T47D (cell line): ENCODE data around the gene EID3.
"Not testable (repeated sequence)": the region's sequence is repeated elsewhere in the genome, so short reads cannot be mapped to it uniquely, and the experiment has no call there.

Experiments
- DNase-seq, 2 experiments: peaks; one replicate each; pipeline versions ENCODE4 v3.0.0 to v3.0.0-alpha.2; 2011 to 2012; ENCODE audit warnings: low read depth in 1 of 2, low spot score in 1 of 2
- JUND ChIP-seq: IDR thresholded peaks from 2 replicates; pipeline ENCODE4 v1.6.1; 2012; ENCODE audit warnings: low read depth
- in situ Hi-C: cut with HindIII; loops from 2 replicates; pipeline ENCODE4 v1.10.0; 2016; ENCODE audit warnings: low sequenced_read_pairs, low pct_unique_long_range_greater_than_20kb

Gene EID3

DNA sequence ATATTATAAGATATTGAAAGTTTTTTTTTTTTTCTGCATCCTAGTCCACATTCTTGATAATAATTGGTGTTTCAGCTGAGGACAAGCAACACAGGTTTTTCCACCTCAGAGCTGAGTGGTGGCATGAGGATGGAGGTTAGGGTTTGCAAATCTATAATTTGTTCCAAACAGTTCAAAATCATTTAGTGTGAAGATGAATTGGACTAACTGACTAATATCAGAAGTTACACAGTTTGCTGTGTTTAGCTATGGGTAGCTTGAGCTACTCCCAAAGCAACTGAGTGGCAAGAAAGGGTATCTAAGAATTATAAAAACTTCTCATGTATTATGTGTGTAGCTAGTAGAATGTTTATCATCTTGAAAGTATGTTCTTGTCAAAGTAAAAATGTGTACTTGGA lies 17.1 kb downstream of the EID3 start:
- no peak for TF ChIP-seq JUND
- in situ Hi-C loops = no loop called here
- no peak for DNase-seq

DNA sequence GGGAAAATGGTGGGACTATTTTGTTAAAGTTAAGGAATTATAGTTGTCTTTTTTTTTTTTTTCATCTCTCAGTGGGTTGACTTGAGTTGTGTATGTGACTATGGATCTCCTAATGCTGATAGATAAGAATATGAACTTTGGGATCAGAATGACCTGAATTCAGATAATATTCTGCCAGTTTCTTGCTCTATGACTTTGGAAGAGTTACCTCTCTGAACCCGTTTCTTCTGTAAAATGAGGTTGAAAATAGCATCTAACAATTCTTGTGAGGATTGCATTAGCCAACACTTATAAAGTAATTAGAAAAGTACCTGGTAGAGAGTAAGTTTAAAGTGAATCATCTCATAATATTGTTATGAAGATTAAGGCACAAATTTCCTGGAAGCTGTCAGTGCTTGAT lies 18.4 kb downstream of the EID3 start:
- TF ChIP-seq JUND = no peak
- DNase-seq = no peak
- in situ Hi-C loops = no loop called here

DNA sequence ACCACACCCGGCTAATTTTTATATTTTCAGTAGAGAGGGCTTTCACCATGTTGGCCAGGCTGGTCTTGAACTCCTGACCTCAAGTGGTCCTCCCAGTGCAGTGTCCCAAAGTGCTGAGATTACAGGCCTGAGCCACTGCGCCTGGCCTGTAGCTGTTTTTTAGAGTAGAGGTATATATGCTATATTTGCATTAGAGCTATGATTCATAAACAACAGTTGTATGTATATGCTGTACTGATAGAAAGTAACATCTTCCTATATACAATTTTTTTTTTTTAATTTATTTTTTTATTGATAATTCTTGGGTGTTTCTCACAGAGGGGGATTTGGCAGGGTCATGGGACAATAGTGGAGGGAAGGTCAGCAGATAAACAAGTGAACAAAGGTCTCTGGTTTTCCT lies 19.0 kb downstream of the EID3 start:
- in situ Hi-C loops = not testable (repeated sequence)

DNA sequence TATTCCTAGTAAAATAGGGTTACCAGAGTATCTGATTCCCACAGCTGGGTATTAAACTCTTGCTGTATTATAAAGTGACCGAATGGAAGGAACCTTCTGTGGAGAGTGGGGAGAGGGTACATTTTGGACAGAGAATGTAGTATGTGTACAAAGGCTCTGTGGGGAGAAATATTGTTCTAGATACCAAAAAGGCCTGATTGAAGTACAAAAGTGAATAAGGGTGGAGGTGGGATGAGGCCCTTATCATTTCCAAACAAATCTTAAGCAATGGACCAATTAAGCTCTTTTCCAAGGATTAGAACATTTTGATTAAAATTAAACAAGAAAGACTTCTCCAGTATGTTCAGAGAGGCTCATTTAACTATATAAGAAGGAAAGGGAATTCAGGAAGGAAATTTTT lies 20.4 kb downstream of the EID3 start:
- no peak for TF ChIP-seq JUND
- in situ Hi-C loops = no loop called here
- no peak for DNase-seq

More for the DNA sequence above, 19.0 kb downstream of the EID3 start:
- DNase-seq = not testable (repeated sequence)

DNA sequence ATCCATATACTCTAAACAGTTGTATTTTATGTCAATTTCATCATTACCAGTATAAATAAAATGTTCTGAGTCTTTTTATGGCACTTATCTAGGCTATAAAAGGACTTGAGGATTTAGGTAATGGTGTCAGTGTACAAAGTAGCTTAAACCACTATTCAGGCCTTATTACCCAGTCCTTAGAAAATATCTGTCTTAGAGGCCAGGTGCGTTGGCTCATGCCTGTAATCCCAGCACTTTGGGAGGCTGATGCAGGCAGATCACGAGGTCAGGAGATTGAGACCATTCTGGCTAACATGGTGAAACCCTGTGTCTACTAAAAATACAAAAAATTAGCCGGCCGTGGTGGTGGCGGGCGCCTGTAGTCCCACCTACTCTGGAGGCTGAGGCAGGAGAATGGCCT lies 24.7 kb downstream of the EID3 start:
- DNase-seq, in situ Hi-C loops: not testable (repeated sequence)

DNA sequence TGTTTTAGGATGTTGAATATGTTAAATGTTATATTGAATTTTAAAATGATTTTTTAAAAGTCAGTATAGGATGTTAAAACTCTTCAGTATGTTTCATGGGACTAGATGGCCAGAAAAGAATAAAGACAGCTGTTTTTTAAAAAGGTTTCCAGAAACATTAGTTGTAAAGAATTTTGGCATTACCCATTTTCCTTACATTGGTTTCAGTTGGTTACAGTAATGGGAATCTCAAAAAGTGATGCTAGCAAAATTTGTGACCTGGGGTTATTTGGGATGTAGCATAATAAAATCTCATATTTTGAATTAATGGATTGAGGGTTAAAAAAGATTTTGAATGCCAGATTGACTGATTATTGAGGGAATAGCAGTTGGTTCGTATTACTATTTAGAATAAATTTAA lies 25.3 kb downstream of the EID3 start:
- no peak for TF ChIP-seq JUND
- DNase-seq = no peak
- in situ Hi-C loops = no loop called here

DNA sequence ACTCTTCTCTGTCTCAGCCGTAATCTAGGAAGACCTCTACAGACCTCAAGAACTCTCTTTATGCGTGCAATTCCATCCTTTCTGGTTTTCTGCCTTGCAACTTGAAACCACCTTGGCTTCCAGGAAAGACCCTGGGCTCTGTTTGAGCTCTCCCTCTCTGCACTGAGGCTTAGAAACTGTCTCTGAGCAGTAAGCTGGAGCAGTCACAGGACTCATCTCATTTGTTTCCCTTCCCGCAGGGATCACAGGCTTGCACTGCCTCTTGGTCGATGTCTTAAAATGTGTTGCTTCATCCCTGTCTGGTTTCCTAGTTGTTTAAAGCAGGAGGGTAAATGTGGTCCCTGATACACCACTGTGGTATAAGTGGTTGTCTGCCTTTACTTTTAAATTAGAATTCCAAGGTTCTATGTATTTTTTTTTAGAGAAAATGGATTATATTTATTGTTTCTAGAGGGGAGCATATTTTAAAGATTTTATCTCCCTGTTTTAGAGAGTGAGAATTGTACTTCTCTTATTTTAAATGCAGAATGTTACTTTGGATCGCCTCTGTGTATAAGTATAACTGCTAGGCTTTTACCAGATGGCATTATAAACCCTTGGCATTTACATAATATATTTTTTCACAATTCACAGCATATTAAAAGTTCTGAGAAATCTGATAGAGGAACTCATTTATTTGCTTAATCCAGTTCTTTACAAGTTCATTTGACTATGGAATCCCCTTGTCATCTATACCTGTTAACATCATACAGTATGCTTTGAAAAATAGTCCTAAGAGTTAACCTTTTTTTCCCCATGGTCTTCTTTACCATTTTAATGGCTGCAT lies 26.4 kb downstream of the EID3 start:
- in situ Hi-C loops = no loop called here
- no peak for TF ChIP-seq JUND

DNA sequence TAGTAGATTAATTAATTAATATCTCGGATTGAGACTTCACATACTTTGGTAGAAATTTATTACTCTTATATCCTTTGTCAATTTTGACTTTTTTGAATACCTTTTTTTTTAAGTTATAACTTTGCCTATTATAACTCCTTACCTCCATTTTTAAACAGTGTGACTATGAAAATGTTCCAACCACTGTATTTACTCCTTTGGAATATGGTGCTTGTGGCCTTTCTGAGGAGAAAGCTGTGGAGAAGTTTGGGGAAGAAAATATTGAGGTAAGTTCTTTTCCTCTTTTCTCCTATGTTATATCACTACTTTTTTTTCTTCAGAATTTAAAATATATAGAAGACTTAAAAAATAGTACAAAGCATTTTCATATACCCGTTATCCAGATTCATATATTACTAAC lies 27.8 kb downstream of the EID3 start:
- DNase-seq = no peak
- in situ Hi-C loops = no loop called here
- TF ChIP-seq JUND = no peak

More for the DNA sequence above, 26.4 kb downstream of the EID3 start:
- DNase-seq = no peak

DNA sequence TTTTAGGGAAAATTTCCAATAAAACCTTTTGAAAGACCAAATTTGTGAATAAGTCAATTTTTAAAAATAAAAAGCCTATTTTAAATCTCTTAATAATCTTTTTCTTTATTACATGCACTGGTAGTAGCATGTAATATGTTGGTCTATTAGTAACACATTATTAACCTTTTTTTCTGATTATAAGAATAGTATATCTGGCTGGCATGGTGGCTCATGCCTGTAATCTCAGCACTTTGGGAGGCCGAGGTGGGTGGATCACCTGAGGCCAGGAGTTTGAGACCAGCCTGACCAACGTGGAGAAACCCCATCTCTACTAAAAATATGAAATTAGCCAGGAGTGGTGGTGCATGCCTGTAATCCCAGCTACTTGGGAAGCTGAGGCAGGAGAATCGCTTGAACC lies 28.7 kb downstream of the EID3 start:
- DNase-seq, in situ Hi-C loops: not testable (repeated sequence)

DNA sequence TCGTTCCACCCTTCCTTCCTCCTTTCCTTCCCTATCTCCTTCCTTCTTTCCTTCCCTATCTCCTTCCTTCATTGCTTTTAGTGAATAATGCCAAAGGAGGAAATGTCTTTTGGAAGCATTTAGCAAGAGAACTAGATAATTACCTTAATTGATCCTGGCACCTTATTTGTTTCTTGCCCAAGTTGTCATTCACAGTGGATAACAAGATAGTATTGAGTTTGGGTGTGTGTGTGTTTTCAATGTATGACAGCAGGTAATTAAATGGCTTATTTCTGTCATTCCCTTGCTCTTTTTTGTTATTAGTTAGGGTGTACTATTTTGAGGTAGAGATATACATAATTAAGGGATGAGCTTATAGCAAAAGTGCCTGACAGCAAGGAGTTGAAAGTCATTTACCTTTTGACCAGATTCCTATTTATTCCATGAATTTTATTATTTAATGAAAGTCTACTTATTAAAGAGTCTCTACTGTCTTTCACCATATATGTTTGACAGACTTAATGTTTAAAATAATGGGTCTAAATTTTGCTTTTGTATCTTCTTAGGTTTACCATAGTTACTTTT lies 30.2 kb downstream of the EID3 start:
- in situ Hi-C loops = no loop called here
- TF ChIP-seq JUND = no peak
- no peak for DNase-seq

DNA sequence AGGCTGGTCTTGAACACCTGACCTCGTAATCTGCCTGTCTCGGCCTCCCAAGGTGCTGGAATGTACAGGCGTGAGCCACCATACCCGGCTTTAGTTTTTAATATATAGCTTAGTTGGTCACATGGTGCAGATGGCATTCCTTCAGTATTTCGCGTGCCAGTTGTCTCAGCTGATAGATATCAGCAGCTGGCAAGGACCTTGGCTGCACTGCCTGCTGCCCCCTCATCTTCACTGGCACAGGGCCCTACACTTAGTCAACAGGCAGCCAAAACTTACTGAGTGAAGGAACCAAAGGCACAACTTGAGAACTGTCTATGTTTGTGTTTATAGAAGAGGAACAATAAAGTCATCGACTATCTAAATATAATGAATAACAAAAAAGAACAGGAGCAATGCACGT lies 31.0 kb downstream of the EID3 start:
- no peak for TF ChIP-seq JUND
- no peak for DNase-seq
- in situ Hi-C loops = no loop called here

DNA sequence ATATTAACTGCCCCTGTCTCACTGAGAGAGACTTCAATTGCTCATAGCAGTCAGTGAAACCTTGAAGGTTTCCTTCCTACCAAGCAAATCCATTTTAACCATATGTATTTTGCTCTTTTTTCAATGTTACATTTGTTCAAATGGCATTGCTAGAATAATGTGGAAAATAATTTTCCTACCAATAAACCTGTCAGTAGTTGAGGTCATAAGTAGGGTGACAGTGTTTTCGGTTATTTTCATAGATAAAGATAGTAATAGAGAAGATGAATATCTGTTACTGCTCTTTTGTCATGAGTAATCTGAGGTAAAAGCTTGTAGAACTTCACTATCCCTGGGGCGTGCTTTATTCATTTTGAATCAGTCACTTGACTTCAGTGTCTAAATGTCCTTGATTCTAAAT lies 32.6 kb downstream of the EID3 start:
- no peak for TF ChIP-seq JUND
- DNase-seq = no peak
- in situ Hi-C loops = no loop called here

DNA sequence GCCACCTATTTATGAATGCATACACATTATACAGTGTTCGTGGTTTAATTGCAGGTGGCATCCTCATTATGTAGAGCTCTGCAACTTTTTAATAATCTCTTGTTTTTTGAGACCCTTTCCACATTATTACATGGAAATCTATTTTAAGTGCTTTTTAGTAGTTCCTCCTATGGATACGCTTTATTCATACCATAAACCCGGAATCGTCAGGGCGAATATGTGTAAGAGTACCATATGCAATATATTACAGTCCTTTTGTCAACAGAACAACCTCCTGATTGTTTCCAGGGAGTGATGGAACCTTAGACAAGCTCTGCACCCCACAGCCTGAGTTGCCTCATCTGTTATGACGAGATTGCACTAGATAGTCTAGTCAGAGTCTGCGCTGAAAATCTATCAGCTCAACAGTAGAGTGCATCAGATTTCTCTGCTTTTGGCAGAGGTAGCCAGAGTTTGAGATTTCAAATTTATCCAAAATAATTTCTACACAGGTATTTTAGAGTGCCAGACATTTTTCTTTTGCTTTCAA lies 33.6 kb downstream of the EID3 start:
- in situ Hi-C loops = no loop called here
- TF ChIP-seq JUND = no peak

More for the DNA sequence above, 33.6 kb downstream of the EID3 start:
- no peak for DNase-seq
